Measurements from ENCODE around the gene CD99.
"Not testable (repeated sequence)": the region's sequence is repeated elsewhere in the genome, so short reads cannot be mapped to it uniquely, and the experiment has no call there.

CD99 gene

GRCh38 chrX:2700405-2701320, 9.6 kb downstream of the CD99 start:
- DNase-seq: no peak

DNA sequence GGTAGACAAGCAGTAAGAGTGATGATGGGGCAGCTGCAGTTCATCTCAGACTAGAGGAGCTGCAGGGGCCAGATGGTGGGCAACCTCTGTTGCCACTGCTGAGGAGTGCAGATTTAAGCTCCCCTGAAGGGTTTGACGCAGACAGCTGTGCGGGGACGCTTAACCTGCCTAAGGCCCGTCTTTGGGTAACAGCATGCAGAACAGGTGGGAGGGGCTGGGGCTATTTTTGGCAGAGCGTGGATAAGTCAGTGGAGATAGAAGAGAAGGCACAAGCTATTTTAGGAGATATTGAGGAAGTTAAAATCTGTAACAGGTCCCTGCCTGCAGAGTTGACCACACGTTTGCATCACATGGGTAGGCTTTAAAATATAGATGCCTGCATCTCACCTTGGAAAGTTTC, 10.5 kb downstream of the CD99 start:
- DNase-seq: no peak

DNA sequence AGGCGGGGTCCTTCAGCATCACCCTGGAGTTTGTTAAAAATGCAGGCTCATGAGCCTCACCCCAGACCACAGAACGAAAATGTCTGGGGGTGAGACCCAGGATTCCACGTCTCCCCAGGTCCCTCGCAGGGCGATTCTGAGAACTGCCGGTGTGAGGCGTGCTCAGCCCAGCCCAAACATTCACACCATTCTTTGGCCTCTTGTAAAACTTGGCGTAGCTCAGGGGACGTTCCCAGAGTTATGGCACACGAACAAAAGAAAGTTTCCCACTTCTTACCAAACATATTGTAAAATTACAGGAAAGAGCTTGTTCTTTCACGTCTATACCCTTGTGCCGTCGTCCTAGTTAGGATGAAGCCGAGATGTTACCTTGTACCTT, 12.9 kb downstream of the CD99 start:
- DNase-seq: no peak

DNA sequence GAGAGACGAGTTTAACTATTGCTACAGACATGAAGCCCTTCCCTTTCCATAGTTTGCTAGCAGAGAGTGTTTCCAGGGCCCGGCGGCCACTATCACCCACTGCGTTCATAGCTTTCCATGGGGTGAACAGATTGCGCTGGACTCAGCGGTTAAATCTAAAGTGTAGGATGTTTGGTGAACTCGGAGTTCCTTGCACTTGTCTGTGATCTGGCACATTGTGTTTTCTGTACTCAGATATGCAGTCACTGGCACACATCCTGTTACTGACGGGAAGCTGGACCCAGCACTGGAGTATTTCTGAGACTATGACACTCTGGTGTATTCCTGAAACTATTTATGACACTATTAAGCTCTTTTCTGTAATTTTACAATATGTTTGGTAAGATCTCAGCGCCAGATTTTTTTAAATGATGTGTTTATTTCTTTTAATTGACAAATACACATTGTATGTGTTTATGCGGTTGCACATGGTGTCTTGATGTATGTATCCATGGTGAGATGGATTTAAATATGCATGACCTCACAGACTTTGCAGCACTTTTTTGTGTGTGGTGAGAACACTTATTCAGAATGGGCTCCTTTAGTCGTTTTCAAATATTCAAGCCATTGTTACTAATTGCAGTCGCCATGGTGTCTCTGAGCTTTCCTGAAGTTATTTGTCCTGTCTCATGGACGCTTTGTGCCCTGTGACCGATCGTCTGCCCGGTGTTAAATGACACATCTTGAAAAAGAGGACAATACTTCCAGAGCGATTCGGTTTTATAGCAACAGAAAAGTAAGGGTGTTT, 14.1 kb downstream of the CD99 start:
- DNase-seq: no peak

DNA sequence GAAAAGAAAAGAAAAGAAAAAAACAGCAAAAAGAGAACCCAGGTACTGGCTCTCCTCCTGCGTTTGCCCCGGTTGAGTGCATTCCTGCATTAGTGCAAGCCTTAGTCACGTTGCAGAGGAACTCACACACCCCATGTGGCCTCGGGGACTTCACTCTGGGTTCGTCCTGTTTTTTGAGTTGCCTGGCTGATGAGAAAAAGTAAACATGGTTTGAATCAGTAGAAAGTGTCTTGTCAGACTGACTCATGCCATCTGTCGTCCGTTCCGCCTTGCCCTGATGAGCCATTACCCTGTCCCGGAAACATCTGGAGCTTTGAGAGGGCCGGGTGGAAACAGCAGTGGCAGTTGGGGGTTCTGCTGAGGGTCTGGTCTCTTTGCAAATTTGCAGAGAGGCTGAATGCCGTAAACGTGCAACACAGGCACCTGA, 16.3 kb downstream of the CD99 start:
- no peak for DNase-seq

GRCh38 chrX:2708021-2708420, 16.9 kb downstream of the CD99 start:
- no peak for DNase-seq

DNA sequence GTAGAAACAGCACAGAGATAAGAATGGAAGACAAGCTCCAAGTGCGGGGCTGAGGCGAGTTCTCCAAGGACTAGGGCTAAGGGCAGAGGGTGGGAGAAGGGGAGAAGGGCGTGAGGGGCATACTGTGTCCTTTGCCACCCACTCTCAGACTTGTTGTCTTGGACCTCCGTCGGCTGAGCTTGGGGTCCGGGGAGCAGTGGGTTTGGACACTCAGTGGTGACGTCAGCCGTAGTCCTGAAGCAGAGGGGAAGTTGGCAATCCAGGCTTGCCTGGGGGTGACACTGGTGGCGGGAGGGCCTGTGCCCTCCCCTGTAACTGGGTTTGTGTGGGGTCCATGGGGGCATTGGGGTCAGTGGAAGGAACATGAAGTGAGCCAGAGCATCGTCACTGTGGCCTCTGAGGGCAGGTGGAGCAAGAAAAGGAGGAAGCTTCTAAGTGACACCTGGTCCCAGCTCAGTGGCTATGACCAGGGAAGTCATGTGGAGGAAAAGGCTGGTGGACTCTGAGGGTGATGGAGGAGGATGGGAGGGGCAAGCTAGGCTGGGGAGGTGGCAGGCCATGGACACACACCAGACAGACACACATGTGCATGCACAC, 17.6 kb downstream of the CD99 start:
- no peak for DNase-seq

GRCh38 chrX:2709556-2709955, 18.5 kb downstream of the CD99 start:
- DNase-seq: no peak

- DNase-seq: no peak
Measured at GRCh38 chrX:2710041-2710840, 19.1 kb downstream of the CD99 start.

- no peak for DNase-seq
Measured at GRCh38 chrX:2711441-2711840, 20.3 kb downstream of the CD99 start.

DNA sequence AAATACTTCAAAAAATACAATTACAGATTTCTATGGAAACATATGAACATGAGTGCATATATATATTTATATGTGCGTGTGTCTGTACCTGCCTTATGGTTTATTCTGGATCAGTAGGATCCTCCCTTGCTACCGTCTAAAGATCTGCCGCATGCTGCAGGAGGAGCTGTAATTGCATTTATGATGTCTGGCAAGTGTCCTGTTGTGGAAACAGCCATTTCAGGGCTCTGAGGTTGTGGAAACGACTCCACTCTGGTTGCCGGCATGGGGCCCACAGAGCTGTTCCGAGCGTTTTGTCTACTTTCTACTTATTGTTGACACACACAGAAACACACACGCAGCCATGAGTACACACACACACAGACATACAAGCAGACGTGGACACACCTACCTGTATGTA, 21.3 kb downstream of the CD99 start:
- DNase-seq: no peak

DNA sequence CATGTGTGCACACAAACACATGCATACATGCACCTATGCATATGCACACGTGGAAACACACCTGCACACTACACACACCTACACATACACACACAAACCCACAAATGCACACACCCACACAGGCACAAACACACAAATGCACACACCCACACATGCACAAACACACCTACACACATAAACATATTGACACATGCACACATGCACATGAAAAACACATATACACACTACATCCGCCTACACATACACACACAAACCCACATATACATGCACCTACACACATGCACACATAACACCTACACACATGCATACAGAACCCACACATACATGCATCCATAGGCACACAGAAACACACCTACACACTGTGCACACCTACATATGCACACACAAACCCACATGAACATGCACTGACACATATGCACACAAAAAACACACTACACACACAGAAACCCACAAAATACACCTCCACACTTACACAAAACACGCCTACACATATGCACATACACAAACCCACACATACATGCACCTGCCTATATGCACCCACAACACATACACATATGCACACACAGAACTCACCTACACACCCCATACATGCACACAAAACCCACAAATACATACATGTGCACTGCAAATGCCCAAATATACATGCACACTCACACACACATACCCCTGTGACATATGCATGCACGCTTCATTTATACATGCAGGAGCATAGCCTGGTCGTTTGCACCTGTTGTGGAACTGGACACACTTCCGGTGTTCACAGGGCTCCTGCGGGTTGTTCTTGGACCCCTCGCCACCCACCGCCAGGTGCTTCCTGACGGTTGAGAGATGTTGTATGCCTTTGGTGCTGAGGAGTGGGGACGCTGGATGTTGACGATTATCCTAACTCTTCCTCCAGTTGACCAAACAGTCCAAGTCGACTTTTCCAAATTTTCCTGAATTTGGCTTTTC, 22.1 kb downstream of the CD99 start:
- no peak for DNase-seq

GRCh38 chrX:2714551-2714950, 23.5 kb downstream of the CD99 start:
- no peak for DNase-seq

- no peak for DNase-seq
Measured at GRCh38 chrX:2715066-2715600, 24.0 kb downstream of the CD99 start.

- DNase-seq: no peak
Measured at GRCh38 chrX:2717312-2717711, 26.2 kb downstream of the CD99 start.

DNA sequence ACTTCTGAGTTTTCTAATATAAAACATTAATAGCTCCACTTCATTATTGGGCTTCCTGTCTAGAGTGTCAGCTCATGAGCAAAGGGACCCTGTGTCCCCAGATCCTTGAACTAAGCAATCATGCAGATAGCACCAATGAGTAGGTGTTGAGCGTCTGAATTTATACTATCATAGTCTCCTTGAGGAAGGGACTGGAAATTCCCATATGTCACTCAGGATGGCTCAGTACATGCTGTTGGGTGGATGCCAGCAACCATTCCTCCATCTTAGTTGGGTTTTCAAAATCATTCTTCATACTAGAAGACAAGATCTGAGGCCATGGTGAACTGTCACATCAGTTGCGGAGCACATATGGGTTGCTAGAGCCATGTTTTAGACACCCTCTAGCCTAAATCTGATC, 27.7 kb downstream of the CD99 start:
- no peak for DNase-seq

DNA sequence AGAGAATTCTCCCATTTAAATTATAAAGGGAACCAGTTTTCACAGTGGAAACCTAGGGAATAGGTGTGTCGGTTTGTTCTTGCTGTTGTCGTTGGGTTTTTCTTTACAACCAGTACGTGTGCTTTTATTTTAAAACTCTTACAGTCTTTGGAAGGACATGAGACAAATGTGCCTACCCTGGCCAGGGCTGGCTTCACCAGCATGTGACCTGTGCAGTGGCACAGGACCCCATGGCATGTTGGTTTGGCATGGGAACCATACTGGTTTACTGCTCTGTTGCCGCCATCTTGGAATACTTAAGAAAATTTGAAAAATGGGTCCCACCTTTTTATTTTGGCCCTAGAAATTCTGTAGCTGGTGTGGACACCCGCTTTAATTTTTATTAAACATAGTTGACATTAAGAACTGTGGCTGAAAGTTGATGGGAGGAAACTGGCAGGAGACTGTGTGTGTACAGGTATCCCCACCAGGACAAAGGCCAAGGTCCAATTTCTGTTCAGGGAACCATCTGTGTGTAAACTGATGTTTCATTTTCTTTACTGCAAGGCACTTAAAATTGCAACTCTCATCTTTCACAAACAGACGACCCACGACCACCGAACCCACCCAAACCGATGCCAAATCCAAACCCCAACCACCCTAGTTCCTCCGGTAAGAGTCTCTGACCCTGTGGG, 28.8 kb downstream of the CD99 start:
- no peak for DNase-seq

DNA sequence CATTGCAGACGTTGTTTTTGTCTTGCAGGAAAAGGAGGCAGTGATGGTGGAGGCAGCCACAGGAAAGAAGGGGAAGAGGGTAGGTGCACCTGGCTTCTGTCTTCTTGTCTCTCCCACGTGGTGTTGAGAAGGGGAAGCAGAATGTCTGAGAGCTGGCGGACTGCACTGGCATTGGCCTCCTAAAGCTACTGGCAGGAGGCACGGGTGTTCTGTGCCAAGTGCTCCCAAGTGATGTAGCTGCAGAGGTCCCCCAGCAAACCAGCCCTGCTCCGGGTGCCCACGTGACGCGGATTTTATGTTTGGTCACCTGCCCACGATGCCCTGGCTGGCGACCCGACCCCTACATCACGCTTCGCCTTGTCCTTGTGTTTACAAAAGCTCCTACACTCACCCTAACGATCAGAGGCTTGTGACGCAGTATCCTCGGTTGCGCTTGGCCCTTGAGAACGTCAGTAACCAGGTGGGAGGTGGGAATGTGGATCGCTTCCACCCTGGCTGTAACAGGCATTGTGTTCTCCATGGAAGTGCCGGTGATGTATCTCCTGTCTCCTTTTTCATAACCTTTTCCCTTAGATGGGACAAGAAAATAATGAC, 32.3 kb downstream of the CD99 start:
- DNase-seq: no peak

DNA sequence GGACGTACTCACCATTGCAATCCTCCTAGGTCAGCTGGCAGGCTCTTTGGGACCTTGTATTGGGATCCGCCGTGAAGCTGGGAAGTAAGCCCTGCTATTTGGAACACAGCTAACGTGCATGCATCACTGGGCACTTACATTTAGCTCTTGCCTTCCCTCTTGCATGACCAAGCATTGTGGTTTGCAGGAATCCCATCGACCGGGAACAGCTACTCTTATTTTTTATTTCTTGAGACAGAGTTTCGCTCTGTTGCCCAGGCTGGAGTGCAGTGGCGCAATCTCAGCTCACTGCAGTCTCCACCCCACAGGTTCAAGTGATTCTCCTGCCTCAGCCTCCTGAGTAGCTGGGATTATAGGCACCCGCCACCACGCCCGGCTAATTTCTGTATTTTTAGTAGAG, 36.2 kb downstream of the CD99 start:
- not testable (repeated sequence) for DNase-seq

DNA sequence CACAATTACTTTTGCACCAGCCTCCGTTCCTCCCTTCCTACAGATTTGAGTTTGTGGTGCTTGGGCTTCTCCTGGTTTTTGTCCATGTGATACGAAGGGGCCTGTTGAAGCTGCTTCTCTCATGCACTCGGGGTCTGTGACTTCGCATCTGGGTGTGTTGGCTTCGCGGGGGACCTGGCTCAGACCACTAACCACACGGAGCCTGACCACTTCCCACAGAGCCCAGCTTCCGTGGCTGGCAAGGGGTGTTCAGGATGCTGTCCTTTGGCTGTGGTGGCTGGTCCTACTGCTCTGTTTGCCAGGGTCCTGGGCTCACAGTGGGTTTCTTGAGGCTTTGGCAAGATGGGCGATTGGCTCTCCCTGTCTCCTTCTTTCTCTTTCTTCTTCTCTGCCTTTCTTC, 41.0 kb downstream of the CD99 start:
- no peak for DNase-seq
